ENCODE measurements around the gene COG1. TPM values are rescaled to one million over a fixed set of nuclear protein-coding genes. Genes with fewer than 3 reads are reported as not detected.

Gene COG1
- polyA plus RNA-seq, 3 donors = 5.1 to 24.4 (median 8.0) TPM

- no peak overlapping the region for H2AFZ ChIP-seq (ENCODE audit: insufficient read depth, low read depth, low read length, poor library complexity, severe bottlenecking)
- H3K4me2 ChIP-seq (replicated peaks; ENCODE audit: extremely low read depth, low read length, poor library complexity, severe bottlenecking) = no peak overlapping the region
- H3K79me2 ChIP-seq (ENCODE audit: insufficient read depth, low read length) = peaks cover 67% of the 10 kb centered on the region
- H4K20me1 ChIP-seq (ENCODE audit: insufficient read depth, low read length) = peaks cover 47% of the 10 kb centered on the region
- no peak overlapping the region for H3K4me3 Mint-ChIP-seq
- H3K27ac Mint-ChIP-seq = peak overlapping the region in 4 of 7 donors; percentile 50 to 91 (median 66)
- H3K27ac ChIP-seq (ENCODE audit: low read depth in 1 of 2, low read length in 2 of 2) = peak overlapping the region in 1 of 2 donors; percentile 36
- DNase-seq = no peak
- no peak overlapping the region for H3K4me3 ChIP-seq (replicated peaks in 1 of 3; ENCODE audit: low read depth in 2 of 3, low read length in 3 of 3)
- peaks cover 42% of the 10 kb centered on the region for H3K4me1 Mint-ChIP-seq
- H3K9ac ChIP-seq (ENCODE audit: insufficient read depth, low read length, poor library complexity, severe bottlenecking) = no peak overlapping the region
- H3K27me3 Mint-ChIP-seq (ENCODE audit: low read depth in 3 of 3) = no peaks in the 10 kb centered on the region
- no peaks in the 10 kb centered on the region for H3K9me3 Mint-ChIP-seq
- no peak for TF ChIP-seq CTCF (IDR thresholded peaks at IDR 0.05)
- no CpG with 5 or more reads among the region's 2 CpGs for WGBS (ENCODE audit: insufficient coverage)
- H3K9me3 ChIP-seq (replicated peaks in 1 of 2; ENCODE audit: control insufficient read depth in 1 of 2, insufficient read depth in 1 of 2, low read length in 2 of 2) = no peaks in the 10 kb centered on the region
- peaks cover 29 to 30% of the 10 kb centered on the region in 2 donors for H3K4me1 ChIP-seq (ENCODE audit: control insufficient read depth in 1 of 2, insufficient read depth in 2 of 2, low read length in 2 of 2)
- H3K27me3 ChIP-seq (ENCODE audit: control insufficient read depth in 2 of 2, insufficient read depth in 2 of 2, low read length in 2 of 2) = no peaks in the 10 kb centered on the region
- intact Hi-C loops (cut with micrococcal nuclease) = no loop called here
- peaks cover 16 to 32% of the 10 kb centered on the region in 2 donors for H3K36me3 Mint-ChIP-seq
- H3K36me3 ChIP-seq (replicated peaks in 1 of 2; ENCODE audit: control insufficient read depth in 1 of 2, insufficient read depth in 2 of 2, low read length in 2 of 2) = peaks cover 3 to 13% of the 10 kb centered on the region in 2 donors
Measured at GRCh38 chr17:73223626-73224230, 30.9 kb downstream of the COG1 start.

- no peaks in the 10 kb centered on the region for H3K27me3 Mint-ChIP-seq (ENCODE audit: low read depth in 3 of 3)
- intact Hi-C loops (cut with micrococcal nuclease) = no loop called here
- Histone ChIP-seq H3K4me3 (replicated peaks in 1 of 3; ENCODE audit: low read depth in 2 of 3, low read length in 3 of 3) (no peak overlapping the region), H3K4me2 (replicated peaks; ENCODE audit: extremely low read depth, low read length, poor library complexity, severe bottlenecking) (no peak overlapping the region), H3K36me3 (replicated peaks in 1 of 2; ENCODE audit: control insufficient read depth in 1 of 2, insufficient read depth in 2 of 2, low read length in 2 of 2) (peaks cover 3 to 13% of the 10 kb centered on the region in 2 donors), H3K27ac (ENCODE audit: low read depth in 1 of 2, low read length in 2 of 2) (no peak overlapping the region), H3K79me2 (ENCODE audit: insufficient read depth, low read length) (peaks cover 72% of the 10 kb centered on the region), H3K9ac (ENCODE audit: insufficient read depth, low read length, poor library complexity, severe bottlenecking) (no peak overlapping the region), H3K27me3 (ENCODE audit: control insufficient read depth in 2 of 2, insufficient read depth in 2 of 2, low read length in 2 of 2) (no peaks in the 10 kb centered on the region), H3K9me3 (replicated peaks in 1 of 2; ENCODE audit: control insufficient read depth in 1 of 2, insufficient read depth in 1 of 2, low read length in 2 of 2) (no peaks in the 10 kb centered on the region), H3K4me1 (ENCODE audit: control insufficient read depth in 1 of 2, insufficient read depth in 2 of 2, low read length in 2 of 2) (peaks cover 34 to 36% of the 10 kb centered on the region in 2 donors), H4K20me1 (ENCODE audit: insufficient read depth, low read length) (peaks cover 49% of the 10 kb centered on the region), H2AFZ (ENCODE audit: insufficient read depth, low read depth, low read length, poor library complexity, severe bottlenecking) (no peak overlapping the region)
- no peak for TF ChIP-seq CTCF (IDR thresholded peaks at IDR 0.05)
- WGBS (ENCODE audit: insufficient coverage) = no CpG with 5 or more reads among the region's 2 CpGs
- H3K9me3 Mint-ChIP-seq = no peaks in the 10 kb centered on the region
- H3K4me1 Mint-ChIP-seq = peaks cover 47% of the 10 kb centered on the region
- peaks cover 14 to 27% of the 10 kb centered on the region in 2 donors for H3K36me3 Mint-ChIP-seq
- H3K27ac Mint-ChIP-seq = no peak overlapping the region
- no peak for DNase-seq
- no peak overlapping the region for H3K4me3 Mint-ChIP-seq
Measured at GRCh38 chr17:73224237-73224636, 31.4 kb downstream of the COG1 start.
